KG1 (cell line): ENCODE data around the gene GABRG3.
"Not testable (repeated sequence)": the region's sequence is repeated elsewhere in the genome, so short reads cannot be mapped to it uniquely, and the experiment has no call there.

Experiments
- DNase-seq: peaks from one replicate; lab custom pipeline; 2025; lab: John Stamatoyannopoulos, UW

The GABRG3 gene

GRCh38 chr15:27341780-27342343 lies 370.9 kb downstream of the GABRG3 start:
- DNase-seq, result no peak

- DNase-seq, result no peak
Measured at GRCh38 chr15:27342991-27343390, 372.0 kb downstream of the GABRG3 start.

- DNase-seq, result no peak
Measured at GRCh38 chr15:27352136-27352535, 381.2 kb downstream of the GABRG3 start.

- no peak for DNase-seq
Measured at GRCh38 chr15:27353856-27354255, 382.9 kb downstream of the GABRG3 start.

- no peak for DNase-seq
Measured at GRCh38 chr15:27358751-27359434, 387.9 kb downstream of the GABRG3 start.

- no peak for DNase-seq
Measured at GRCh38 chr15:27359586-27359985, 388.6 kb downstream of the GABRG3 start.

- no peak for DNase-seq
Measured at GRCh38 chr15:27360316-27360715, 389.3 kb downstream of the GABRG3 start.

GRCh38 chr15:27361438-27361837 lies 390.5 kb downstream of the GABRG3 start:
- no peak for DNase-seq

GRCh38 chr15:27365456-27365855 lies 394.5 kb downstream of the GABRG3 start:
- no peak for DNase-seq

GRCh38 chr15:27377391-27377790 lies 406.4 kb downstream of the GABRG3 start:
- DNase-seq, result not testable (repeated sequence)

GRCh38 chr15:27382361-27383025 lies 411.5 kb downstream of the GABRG3 start:
- no peak for DNase-seq

GRCh38 chr15:27383726-27384125 lies 412.7 kb downstream of the GABRG3 start:
- DNase-seq, result no peak

GRCh38 chr15:27392163-27392562 lies 421.2 kb downstream of the GABRG3 start:
- DNase-seq, result no peak

GRCh38 chr15:27396521-27396920 lies 425.5 kb downstream of the GABRG3 start:
- no peak for DNase-seq

- DNase-seq, result no peak
Measured at GRCh38 chr15:27396996-27397395, 426.0 kb downstream of the GABRG3 start.

GRCh38 chr15:27398631-27399161 lies 427.7 kb downstream of the GABRG3 start:
- DNase-seq, result no peak

- no peak for DNase-seq
Measured at GRCh38 chr15:27399241-27399640, 428.3 kb downstream of the GABRG3 start.

- no peak for DNase-seq
Measured at GRCh38 chr15:27401471-27401870, 430.5 kb downstream of the GABRG3 start.

- DNase-seq, result no peak
Measured at GRCh38 chr15:27408428-27408827, 437.4 kb downstream of the GABRG3 start.

- DNase-seq, result no peak
Measured at GRCh38 chr15:27410996-27411605, 440.1 kb downstream of the GABRG3 start.

- no peak for DNase-seq
Measured at GRCh38 chr15:27412415-27412814, 441.4 kb downstream of the GABRG3 start.

GRCh38 chr15:27414168-27414870 lies 443.3 kb downstream of the GABRG3 start:
- no peak for DNase-seq
